MM.1S (cell line): ENCODE results near the gene MOXD1.

ENCODE experiments used
- CTCF ChIP-seq: fragments of 300-600 bp; sonication (generic); IDR thresholded peaks from 2 replicates; pipeline ENCODE4 v1.5.1; 2016; ENCODE audit warnings: antibody characterized with exemption, low read length, mixed read lengths
- EZH2 ChIP-seq: fragments of 300-600 bp; sonication (generic); optimal IDR thresholded peaks from 2 replicates; pipeline ENCODE3; 2017; ENCODE audit warnings: low read depth, mild to moderate bottlenecking, antibody characterized with exemption, low read length, mixed read lengths

- TF ChIP-seq CTCF: no peak
- TF ChIP-seq EZH2: no peak
Observed at GRCh38 chr6:132369526-132369925, 31.7 kb downstream of the MOXD1 start.
